HG03135 (cell line): ENCODE measurements around the gene SPRR2F.

Experiments used
- ATAC-seq: cut with Tn5 transposase; IDR thresholded peaks from one replicate; pipeline ENCODE4 v1.9.1; 2021; ENCODE audit warnings: mild to moderate bottlenecking, moderate library complexity; ENCODE audit not compliant: unreplicated experiment

SPRR2F gene

DNA sequence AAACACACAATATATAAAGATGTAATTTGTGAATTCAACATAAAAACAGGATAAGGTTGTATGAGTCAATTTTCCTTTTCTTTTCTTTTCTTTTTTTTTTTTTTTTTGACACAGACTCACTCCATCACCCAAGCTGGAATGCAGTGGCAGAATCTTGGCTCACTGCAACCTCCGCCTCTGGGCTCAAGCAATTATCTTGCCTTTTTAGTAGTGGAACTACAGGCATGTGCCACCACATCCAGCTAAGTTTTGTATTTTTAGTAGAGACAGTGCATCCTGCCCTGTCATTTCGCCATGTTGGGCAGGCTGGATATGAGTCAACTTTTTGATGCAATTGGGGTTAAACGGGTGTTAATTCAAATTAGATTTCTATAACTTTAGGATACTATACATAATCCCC, 31.6 kb downstream of the SPRR2F start:
- no peak for ATAC-seq

DNA sequence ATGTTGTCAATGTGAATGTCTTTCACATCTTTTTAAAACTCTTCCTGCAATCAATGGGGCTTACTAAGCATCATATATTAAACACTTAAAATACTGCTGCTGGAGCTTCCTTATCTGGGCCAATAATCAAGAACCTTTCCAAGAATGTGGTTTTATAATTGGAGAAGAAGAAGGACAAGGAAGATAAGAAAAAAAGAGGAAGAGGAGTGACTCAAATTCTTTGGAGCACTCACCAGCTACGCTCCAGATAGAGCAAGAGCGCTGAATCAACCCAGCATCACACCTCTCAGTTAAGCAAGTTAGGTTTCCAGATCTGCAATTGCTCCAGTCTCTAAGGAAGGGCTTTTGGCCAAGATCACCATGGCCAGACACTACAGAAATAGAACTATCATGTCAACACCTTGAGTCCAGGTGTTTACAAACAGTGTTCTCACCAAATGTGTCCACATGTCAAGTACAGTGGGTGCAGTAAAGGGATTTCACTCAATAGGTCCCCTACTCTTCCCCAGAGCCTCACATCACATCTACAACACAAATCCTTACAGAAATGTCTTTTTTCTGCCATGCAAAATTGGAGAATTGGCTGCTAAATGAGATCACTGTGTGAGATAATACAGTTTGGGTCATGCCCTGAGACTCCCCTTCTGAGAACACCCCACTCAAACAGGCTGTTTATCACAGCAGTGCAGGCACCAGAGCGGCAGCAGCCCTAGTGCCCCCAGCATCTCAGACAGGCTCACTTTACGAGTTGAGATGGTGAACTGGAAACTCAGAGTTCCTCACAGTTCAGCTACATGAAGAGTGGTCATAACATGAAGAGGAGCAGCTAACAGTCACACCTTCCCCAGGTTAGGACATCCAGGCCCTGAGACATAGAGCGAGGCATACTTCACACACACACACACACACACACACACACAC, 40.2 kb downstream of the SPRR2F start:
- no peak for ATAC-seq

DNA sequence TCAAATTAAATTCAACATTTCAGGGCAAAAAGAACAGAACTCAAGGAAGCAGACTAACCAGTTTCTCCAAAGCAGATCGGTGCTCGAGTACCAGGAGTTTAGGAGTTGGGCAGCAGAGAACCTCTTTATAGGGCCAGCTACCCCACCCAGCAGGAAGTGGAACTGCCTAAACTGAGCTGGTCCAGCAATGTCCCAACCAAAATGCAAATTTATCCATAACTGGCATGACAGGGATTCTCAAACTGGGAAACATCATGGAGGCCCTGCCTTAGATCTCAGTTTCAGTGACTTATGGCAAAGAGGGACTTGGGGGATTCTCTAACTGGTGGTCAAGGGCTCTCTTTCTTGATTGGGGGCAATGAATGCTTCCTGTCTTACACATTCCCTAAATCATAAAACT, 41.8 kb downstream of the SPRR2F start, which contains the start of gene SPRR2B:
Gene SPRR2B, minus strand, starts transcription at position 101 of the 400 bp plus-strand sequence. CDS start 772 bp downstream, outside the sequence.
- no peak for ATAC-seq

DNA sequence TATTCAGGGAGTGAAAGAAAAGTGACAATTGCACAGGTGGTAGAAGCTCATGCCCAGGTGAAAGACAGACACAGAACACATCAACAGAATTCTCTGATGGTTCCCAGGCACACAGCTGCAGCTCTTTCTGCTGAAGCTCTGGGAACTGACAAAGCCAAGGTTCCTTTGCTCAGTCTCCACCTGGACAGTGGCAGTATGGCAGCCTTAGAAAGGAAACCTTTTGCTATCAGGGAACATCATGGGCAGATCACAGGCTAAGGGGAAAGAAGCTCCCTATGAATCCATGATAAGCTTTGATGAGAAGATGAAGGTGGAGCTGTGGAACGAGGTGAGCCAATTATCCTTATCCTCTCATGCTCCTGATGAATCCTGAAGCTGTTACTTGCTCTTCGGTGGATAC, 43.1 kb downstream of the SPRR2F start:
- ATAC-seq: no peak
